NCI-H1105 treated with DMSO at 0.1 percent for 48 hours (cell line): ENCODE data around the gene ARID1B.

ENCODE experiments used
- DNase-seq: peaks from one replicate; lab custom pipeline; 2025; lab: John Stamatoyannopoulos, UW

Gene ARID1B

DNA sequence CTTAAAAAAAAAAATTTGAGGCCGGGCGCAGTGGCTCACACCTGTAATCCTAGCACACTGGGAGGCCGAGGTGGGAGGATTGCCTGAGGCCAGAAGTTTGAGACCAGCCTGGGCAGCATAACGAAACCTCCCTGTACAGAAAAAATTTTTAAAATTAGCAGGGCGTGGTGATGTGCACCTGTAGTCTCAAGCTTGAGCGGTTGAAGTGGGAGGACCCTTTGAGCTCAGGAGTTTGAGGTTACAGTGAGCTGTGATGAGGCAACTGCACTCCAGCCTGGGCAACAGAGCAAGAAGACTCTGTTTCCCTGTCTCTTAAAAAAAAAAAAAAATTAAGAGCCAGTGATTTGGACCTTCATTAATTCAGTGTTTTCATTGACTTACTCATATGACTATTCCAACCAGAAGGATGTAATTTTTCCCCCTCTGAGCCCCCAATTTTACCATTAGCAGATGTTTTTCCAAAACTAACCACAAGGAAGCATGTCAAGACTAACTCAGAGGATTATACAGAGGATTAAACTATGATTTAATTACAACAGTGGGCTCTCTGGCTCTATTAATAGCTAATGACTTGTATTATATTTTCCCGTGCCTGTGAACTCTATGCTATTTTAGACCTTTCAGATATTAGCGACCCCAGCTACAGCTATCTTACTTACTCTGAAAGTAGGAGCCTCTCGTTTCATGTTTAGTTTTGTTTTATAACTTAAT is 75.1 kb downstream of the ARID1B start:
- DNase-seq: no peak

DNA sequence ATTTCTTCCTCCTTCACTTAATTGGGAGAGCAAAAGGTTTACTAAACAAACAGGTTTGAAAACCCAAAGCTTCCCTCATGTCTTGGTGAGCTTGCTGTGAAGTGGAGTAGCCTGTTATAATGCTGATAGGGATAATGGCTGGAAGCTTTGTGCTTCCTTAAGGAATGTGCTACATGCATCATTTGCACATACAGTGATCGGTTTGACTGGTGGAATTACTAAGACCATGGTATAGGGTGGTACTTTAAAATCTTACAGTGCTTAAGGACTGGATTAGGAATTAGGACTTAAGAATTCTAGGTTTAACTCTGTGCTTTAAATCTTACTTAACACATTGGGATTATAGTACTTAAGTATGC is 75.7 kb downstream of the ARID1B start:
- no peak for DNase-seq

DNA sequence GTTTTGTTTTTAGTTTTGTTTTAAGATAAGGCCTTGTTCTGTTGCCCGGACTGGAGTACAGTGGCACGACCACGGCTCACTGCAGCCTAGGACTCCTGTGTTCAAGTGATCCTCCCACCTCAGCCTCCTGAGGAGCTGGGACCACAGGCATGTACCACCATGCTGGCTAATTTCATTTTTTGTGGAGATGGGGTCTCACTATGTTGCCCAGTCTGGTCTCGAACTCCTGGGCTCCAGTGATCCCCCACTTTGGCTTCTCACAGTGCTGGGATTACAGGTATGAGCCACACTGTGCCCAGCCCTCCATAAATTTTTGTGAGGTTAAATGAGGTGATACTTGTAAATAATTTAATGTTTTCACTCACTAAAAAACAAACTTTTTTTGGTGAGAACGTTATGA is 76.6 kb downstream of the ARID1B start:
- DNase-seq: no peak

DNA sequence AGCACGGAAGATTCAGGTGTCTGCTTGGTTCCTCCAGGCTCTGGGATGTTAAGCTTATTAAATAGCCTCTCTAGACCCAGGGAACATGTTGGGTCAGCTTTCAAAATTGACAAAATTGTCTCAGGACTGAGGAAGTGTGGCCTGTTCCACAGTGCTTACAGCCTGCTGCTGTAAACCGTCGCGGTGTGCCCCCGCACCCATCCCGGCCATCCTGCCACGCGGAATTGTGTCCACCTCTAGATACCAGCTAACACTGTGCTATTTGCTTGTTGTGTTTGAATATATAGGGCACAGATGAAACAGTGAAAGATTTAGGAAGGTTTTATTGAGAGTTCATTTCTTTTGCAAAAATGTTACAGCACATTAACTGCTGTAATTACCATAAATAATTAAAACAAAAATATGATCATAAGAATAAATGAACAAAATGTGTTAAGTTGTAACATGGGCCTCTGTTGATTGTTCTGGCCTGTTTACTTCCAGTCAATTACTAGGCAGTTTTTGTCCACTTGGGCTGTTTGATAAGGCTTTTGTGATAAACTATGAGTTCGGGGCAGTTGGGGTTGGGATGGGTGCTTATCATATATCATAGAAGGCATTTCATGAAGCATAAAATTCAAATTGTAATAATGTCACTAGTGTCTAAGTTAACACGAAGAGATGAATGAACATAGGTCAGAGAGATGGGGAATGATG is 77.4 kb downstream of the ARID1B start:
- DNase-seq: no peak

DNA sequence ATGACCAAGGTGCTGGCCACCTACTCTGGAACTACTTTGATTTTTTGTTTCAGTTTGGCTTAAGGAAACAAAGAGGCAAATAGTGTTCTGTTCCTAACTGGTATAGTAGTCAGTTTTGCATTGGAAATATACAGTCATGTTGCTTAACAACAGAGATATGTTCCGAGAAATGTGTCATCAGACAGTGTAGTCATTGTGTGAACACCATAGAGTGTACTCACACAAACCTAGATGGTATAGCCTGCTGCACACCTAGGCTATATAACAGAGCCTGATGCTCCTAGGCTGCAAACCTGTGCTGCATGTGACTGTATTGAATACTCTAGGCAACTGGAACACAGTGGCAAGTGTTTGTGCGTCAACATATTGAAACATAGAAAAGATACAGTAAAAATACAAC is 80.4 kb downstream of the ARID1B start:
- DNase-seq: no peak

DNA sequence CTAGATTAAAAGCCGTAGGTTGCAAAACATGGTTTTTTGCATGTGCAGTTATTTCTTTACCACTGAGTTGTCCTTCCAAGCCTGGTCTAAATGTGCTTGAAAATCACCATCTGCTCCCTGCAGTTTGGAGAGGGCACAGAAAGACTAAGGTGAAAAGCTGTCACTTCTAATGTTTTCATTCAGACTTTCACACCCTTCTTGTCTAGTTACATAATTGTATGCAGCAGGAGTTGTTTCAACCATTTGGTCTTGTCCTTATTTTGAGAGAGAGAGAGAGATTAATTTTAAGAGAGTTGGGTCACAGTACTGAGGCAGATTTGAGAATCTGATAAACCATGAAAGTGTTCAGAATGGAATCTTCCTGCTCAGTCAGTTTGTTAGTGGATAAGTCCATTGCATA is 82.5 kb downstream of the ARID1B start:
- DNase-seq: no peak

DNA sequence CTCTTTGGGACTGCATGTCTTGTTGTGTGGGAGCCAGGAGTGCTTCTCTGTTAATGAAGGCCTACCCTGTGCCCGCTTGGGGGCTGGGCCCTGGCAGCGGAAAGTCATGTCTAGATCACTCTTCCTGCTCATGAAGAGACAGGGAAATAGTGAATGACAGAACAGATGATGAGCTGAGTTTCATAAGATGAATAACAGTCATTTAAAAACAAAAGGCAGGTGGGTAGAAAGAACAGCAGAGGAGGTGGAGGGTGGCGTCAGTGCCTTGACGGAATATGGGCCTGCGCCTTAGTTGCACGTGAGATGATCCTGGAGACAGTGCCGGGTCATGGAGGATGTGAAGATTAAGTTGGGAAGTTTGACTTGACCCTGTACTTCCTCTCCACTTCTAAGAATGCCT is 85.5 kb downstream of the ARID1B start:
- DNase-seq: no peak

DNA sequence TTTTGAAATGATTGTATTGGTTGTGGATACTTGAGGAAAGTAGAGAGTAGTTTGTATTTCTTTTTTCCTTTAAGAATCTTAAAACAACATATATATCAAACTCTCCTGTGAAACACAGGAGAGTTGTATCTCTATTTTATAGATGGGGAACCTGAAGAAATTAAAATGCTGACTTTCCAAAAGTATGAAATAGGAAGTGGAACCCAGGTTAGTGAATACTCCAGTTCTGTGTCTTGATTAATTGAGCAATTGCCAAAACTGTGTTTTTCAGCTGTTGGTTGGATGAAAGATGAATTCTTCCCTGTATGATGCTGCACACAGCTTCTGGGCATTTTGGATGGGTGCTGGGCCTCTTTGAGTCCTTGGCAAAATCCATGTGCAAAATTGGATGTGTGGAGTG is 86.3 kb downstream of the ARID1B start:
- no peak for DNase-seq

DNA sequence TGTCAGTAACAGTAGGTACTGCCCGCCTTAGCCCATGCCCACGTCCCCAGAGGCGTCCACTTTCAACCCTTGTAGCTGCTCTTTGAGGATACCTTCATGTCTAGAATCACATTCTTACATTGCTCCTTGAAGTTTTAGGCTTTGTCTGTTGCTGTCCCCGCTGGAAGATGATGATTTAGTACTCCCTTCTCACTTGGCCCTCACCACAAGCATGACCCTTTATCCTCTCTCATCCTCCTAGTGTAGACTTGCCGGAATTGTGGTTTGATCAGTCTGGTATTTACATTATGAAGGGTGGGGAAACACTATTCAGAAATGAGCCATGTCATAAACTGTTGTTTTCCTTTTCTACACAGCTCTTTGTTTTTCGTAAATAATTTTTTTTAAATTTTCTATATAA is 87.4 kb downstream of the ARID1B start:
- no peak for DNase-seq

DNA sequence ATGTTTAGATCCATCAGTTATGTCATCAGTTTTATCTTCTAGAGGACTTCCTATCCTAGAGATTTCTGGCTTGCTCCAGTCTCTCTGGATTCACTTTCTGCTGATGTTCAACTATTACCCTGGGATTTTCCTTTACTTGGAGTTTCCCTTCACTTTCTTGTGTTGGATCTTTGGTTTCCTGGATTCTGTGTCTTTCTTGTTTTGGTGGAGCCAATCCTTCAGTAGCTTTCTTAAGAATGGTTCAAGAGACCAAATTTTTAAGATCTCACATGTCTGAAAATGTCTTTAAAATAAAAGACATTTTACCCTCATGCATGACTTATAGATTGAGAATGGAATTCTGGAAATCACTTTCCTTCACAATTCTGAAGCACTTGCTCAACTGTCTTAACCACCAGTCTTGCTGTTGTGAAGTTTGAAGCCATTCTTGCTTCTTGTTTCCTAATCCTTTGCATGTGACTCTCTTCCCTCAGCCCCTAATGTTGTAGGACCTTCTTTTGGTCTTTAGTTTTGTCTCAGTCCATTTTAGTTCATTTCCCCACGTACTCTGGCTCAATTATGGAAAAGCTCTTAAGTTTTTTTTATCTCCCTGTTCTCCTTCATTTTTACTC is 87.9 kb downstream of the ARID1B start:
- no peak for DNase-seq

DNA sequence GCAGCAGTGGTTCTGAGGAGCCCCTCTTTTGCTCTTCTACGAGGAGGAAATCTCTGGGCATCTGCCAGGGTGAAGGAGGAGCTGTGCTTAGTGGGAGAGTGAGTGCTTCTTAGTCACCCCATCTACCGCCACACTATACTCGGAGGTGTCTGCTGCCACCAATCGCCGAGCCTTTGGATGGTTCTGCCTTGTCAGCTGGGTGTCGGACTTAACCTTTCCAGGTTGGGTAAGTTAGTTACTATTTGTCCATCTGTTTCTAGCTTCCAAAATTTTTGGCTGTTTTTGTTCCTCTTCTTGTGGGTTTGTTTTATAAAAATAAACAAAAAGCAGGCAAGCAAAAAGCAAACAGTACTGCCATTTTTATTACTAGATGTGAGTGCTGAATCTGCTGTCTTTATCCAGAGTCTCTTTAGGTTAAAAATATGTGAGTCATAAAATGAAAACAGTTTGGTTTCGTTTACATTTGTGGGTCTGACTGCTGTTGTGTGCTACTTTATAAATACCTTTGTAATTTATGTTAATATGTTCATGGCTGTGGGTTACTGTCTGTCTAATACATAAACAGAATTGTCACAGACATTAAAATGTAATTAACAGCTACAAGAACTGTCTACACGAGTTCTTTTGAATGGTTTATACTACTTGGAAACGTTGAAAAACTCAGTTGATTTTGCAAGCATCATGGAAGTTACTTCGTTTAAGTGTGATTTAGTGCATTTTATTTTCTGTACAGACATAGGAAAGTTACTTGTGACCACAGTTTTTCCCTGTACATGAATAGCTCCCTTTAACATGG is 89.2 kb downstream of the ARID1B start:
- no peak for DNase-seq

DNA sequence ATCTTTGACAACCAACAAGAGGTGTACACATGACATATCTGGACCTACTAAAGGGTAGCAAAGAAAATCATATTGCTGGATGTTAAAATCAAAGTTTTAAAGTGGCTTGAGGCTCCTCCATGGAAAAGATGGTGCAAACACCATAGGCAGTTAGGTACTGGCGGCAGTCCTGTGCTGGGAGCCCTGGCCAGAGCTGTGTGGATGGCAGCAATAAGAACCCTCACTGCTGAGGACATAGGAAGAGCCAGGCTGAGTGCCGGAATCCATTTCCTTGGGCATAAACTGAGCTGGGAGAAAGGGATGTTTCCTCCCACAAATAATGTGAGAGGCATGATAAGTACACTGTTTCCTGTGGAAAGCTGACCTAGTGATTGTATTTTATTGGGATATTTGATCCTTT is 89.9 kb downstream of the ARID1B start:
- no peak for DNase-seq

DNA sequence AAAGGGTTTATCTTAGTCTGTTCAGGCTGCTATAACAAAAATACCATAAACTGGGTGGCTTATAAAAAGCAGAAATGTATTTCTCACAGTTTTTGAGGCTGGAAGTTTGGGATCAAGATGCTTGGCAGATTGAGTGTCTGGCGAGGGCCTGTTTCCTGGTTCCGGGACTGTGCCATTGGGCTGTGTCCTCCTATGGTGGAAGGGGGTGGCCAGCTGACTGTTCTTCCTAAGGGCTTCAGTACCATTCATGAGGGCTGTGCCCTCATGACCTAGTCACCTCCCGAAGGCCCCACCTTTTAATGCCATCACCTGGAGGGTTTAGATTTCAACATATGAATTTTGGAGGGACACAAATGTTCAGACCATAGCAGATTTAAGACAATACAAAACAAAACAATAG is 91.2 kb downstream of the ARID1B start:
- DNase-seq: no peak

DNA sequence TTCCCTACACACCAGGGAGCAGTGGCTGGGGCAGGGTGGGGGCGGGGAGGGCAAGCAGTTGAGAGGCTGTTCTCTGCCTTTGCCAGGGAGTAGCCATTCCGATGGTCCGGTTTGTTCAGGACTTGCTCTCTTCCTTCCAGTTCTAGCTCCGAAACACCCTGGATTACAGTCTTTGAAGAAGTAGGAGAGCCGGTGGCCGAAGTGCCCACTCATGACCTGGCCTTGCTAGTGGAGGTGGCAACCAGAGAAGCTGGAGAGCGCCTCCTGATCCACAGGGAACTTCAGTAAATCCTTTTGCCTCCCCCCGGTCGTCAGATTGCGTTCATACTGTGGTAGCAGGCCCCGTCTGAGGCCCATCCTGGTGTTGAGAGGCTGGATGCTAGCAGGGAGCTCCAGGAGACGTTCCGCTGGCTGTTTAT is 92.8 kb downstream of the ARID1B start:
- no peak for DNase-seq

DNA sequence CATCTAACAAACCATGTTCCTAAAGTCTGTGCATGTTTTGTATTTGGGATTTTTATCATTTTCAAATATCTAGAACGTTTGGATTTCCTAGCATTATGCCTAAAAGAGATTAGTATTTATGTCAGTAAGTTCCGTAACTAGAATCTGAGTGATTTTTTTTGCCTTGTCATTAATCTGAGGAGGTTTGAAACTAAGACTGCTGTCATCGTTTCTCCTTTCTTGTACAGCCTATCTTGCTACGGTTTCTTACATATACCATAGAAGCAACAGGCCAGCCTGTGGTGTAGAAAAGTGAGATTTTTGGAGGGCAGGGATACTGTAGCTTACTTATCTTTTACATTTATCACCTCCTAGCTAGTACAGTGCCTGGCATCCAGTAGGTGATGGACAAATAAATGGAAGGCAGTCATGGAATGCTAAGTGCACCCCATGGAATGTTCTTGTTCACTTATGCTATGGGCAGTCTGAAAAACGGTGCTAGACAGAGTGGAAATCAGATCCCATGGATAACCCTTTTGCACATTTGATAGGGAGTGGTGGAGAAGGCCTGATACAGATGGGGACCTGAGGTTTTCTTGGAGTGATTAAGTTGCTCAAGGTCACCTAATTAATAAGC is 93.9 kb downstream of the ARID1B start:
- no peak for DNase-seq

DNA sequence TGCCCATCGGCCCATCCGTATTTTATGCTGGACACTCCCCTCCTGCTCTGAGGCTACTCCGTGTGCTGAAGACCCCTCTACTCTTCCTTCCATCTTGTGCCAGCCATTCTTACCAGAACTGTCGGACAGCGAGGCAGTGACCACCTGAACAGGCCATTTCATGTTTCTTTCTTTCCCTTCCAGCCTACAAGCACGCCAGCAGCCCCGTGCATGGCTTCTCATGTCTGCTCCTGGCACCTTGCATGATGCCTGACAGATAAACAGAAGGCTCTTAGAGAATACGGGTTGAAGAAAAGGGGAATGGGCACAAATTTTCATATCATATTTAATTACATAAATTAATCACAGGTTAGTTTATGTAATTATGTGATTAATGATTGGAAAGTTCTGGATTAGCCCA is 95.7 kb downstream of the ARID1B start:
- DNase-seq: no peak

DNA sequence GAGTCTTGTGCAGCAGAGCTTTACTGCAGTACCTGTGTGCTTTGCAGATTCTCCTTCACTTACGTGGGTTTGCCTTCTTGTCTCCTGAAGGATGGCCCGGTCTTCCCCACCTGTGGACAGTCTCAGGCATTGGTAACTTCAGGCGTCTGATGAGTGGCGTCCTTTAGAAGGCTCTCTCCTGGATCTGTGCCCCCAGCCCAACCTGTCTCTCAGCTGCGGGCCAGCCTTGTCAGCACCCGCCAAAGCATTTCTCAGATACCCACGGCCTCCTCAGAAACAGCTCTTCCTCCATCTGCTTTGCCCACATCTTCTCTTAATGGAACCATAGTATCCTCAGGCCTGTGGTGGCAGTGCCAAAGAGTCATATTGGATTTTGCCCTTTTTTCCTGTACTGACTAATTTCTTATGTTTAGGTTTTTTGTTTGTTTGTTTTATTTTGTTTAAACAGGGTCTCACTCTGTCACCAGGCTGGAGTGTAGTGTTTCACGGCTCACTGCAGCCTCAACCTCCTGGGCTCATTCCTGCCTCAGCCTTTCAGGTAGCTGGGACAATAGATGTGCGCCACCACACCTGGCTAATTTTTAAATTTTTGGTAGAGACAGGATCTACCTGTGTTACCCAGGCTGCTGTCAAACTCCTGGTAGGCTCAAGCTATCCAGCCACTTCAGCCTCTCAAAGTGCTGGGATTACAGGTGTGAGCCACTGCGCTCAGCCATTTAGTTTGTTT is 96.6 kb downstream of the ARID1B start:
- no peak for DNase-seq

DNA sequence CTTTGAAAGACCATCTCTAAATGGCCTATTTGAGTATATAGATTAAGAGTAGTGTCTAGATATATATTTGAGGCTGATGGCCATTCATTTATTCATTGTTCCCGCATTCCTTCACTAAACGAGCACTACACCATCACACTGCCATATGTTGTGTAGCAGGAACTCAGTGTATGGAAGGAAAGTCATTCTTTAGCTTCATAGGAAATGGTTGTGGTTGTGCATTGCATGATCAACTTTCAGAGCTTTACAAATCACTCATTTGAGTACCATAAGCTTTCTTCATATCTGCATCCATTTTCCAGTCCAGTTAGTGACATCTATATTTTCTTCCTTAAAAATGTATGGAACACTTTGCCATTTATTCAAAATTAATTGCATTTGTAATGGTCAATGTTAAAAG is 97.9 kb downstream of the ARID1B start:
- no peak for DNase-seq

DNA sequence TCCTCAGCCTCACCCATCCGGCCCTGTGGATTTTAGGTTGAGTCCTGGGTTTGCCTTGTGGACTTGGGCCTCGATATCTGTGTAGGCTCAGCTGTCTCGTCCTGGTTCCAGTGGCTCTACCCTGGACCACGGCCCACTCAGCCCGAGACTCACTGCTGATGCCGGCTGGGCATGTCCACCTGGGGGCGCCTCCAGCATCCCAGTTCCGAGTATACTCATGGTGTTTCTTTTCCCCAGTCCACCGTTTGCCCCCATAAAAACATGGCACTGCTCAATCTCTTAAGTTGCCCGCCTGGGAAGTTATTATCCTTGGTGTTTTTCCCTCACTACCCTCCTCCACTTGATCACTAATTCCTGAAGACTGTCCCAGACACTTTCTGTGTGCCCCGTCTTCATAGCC is 99.1 kb downstream of the ARID1B start:
- DNase-seq: no peak

DNA sequence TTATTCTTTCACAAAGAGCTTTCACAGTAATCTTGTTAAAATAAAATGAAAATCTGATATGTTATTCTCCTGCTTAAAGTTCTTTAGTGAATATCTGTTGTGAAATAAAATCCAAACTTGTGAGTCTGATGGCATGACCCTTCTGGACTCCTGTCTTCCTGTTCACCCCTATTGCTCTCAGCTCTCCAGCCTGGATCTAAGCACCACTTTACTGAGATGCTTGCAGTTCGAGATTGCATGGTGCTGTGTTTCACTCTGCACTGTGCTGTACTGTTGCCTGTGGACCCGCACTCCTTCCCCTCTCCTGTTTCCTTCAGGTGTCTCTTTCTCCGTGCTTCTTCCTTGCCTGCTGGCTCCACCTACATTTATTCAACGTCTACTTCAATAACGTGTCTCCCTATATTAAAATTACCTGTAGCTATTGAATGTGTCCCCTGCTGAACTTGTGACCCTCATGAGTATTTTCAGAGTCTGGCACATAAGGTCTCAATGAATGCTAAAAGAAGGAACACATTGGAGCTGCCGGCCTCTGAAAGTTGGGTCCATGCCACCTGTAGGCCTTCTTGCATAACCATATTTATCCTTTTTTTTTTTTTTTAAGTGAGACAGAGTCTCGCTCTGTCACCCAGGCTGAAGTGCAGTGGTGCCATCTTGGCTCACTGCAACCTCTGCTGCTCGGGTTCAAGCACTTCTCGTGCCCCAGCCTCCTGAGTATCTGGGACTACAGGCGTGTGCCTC is 100.1 kb downstream of the ARID1B start:
- DNase-seq: no peak

DNA sequence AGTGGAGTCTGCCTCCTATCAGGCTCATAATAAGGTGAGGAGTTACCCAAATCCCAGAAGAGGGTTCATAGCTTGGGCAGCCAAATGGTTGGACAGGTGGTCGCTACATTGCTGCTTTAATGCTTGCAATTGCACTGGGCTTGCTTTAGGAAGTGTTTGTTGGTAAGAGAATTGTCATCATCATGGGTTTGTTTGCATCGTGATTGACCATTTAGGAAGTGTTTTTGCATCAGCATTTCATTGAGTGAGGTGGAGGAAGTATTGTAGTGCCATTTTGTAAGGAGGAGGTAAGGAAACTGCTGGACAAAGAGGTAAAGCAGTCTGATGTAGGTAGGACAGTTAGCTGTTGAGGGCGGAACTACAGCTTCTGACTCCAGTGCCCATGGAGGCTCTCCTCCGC is 101.5 kb downstream of the ARID1B start:
- no peak for DNase-seq
